ENCODE results near the gene CHMP6.

DNA sequence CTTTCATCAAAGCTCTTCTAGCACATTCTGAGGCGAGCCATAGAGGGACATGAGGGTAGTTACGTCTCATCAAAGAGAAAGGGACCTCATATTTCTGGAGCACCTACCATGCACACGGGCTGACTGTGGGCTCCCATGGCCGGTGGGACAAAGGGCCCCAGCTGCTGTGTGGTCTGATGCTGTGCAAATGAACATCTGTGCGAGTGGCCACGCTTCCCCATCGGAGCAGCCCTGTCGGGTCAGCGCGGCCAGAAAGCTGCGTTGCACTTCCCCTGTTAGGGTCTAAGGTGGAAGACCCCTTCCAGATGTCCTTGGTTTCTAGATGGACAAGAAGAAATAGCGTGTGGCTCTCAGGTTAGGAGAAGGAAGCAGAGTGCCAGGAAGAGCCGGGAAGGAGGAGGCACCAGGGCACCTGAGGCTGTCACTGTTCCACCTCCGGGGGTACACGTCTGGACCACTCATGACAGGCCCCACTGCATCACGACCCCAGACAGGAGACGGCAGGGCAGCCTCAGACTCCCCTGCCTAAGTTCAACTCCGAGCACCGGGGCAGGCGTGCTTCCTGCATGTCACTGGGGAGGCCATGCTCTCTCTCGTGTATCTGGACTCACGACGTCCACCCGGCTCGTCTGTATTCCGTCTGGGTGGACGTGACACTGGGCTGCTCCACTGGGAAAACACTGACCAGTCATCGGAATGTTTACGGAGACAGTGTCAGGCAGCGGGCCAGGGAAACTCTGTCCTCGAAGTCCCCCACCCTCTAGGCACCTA lies 34.8 kb downstream of the CHMP6 start:
- TF ChIP-seq, protein P1, sequence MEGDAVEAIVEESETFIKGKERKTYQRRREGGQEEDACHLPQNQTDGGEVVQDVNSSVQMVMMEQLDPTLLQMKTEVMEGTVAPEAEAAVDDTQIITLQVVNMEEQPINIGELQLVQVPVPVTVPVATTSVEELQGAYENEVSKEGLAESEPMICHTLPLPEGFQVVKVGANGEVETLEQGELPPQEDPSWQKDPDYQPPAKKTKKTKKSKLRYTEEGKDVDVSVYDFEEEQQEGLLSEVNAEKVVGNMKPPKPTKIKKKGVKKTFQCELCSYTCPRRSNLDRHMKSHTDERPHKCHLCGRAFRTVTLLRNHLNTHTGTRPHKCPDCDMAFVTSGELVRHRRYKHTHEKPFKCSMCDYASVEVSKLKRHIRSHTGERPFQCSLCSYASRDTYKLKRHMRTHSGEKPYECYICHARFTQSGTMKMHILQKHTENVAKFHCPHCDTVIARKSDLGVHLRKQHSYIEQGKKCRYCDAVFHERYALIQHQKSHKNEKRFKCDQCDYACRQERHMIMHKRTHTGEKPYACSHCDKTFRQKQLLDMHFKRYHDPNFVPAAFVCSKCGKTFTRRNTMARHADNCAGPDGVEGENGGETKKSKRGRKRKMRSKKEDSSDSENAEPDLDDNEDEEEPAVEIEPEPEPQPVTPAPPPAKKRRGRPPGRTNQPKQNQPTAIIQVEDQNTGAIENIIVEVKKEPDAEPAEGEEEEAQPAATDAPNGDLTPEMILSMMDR (IDR thresholded peaks at IDR 0.05 in 2 of 3, conservative IDR thresholded peaks at IDR 0.05 in 1 of 3; ENCODE audit: borderline replicate concordance in 1 of 3, insufficient read depth in 1 of 3, low read depth in 2 of 3, low read length in 2 of 3) = no peak
- TF ChIP-seq ELF1 (IDR thresholded peaks at IDR 0.05; ENCODE audit: borderline replicate concordance, low read depth) (no peak), POLR2A (IDR thresholded peaks at IDR 0.05; ENCODE audit: borderline replicate concordance, extremely low read depth, insufficient read depth, insufficient read length) (no peak), FOSL1 (IDR thresholded peaks at IDR 0.05; ENCODE audit: low read depth) (no peak), EZH2 (IDR thresholded peaks at IDR 0.05) (no peak), EZH2phosphoT487 (IDR thresholded peaks at IDR 0.05; ENCODE audit: borderline replicate concordance) (no peak), SP1 (IDR thresholded peaks at IDR 0.05; ENCODE audit: low read depth) (no peak), POLR2AphosphoS5 (IDR thresholded peaks at IDR 0.05; ENCODE audit: low read depth, low read length) (no peak)
